Astrocyte of the hippocampus (primary cell): ENCODE measurements around the gene CSRNP2.
"Not testable (repeated sequence)": the region's sequence is repeated elsewhere in the genome, so short reads cannot be mapped to it uniquely, and the experiment has no call there.

Experiments
- DNase-seq: peaks from one replicate; pipeline ENCODE4 v3.0.0; 2011; ENCODE audit warnings: low read depth, low spot score

CSRNP2 gene

GRCh38 chr12:51083126-51083833, at the start of gene CSRNP2:
TSS of gene CSRNP2 (minus strand) at chr12:51083596. CDS start at chr12:51076561, 7,035 bp downstream.
- peak; percentile 99 for DNase-seq

- DNase-seq = peak; percentile 9
Observed at GRCh38 chr12:51132693-51133092, 49.3 kb upstream of the CSRNP2 start.

- DNase-seq = no peak
Observed at GRCh38 chr12:51131745-51132521, 48.5 kb upstream of the CSRNP2 start.

GRCh38 chr12:51128919-51129318, 45.5 kb upstream of the CSRNP2 start:
- peak; percentile 49 for DNase-seq

- peak; percentile 26 for DNase-seq
Observed at GRCh38 chr12:51127050-51127729, 43.8 kb upstream of the CSRNP2 start.

GRCh38 chr12:51126297-51126696, 42.9 kb upstream of the CSRNP2 start:
- no peak for DNase-seq

GRCh38 chr12:51124504-51124903, 41.1 kb upstream of the CSRNP2 start:
- no peak for DNase-seq

- no peak for DNase-seq
Observed at GRCh38 chr12:51122844-51123243, 39.4 kb upstream of the CSRNP2 start.

- DNase-seq = peak; percentile 80
Observed at GRCh38 chr12:51118706-51119105, 35.3 kb upstream of the CSRNP2 start.

GRCh38 chr12:51115533-51115932, 32.1 kb upstream of the CSRNP2 start:
- DNase-seq = no peak

GRCh38 chr12:51108136-51108535, 24.7 kb upstream of the CSRNP2 start:
- DNase-seq = no peak

- DNase-seq = no peak
Observed at GRCh38 chr12:51103977-51104376, 20.6 kb upstream of the CSRNP2 start.

- no peak for DNase-seq
Observed at GRCh38 chr12:51098611-51099010, 15.2 kb upstream of the CSRNP2 start.

- no peak for DNase-seq
Observed at GRCh38 chr12:51090705-51091229, 7.4 kb upstream of the CSRNP2 start.

- DNase-seq = no peak
Observed at GRCh38 chr12:51087818-51088217, 4.4 kb upstream of the CSRNP2 start.

- no peak for DNase-seq
Observed at GRCh38 chr12:51086933-51087332, 3.5 kb upstream of the CSRNP2 start.

- no peak for DNase-seq
Observed at GRCh38 chr12:51085757-51086156, 2.4 kb upstream of the CSRNP2 start.

- peak; percentile 68 for DNase-seq
Observed at GRCh38 chr12:51082561-51083125, 753 bp downstream of the CSRNP2 start.

GRCh38 chr12:51081421-51081820, 2.0 kb downstream of the CSRNP2 start:
- DNase-seq = no peak

- DNase-seq = no peak
Observed at GRCh38 chr12:51080136-51080535, 3.3 kb downstream of the CSRNP2 start.

GRCh38 chr12:51078866-51079265, 4.5 kb downstream of the CSRNP2 start:
- not testable (repeated sequence) for DNase-seq

- DNase-seq = not testable (repeated sequence)
Observed at GRCh38 chr12:51078346-51078745, 5.0 kb downstream of the CSRNP2 start.
